Measurements from ENCODE around the gene MAF.

Gene MAF

DNA sequence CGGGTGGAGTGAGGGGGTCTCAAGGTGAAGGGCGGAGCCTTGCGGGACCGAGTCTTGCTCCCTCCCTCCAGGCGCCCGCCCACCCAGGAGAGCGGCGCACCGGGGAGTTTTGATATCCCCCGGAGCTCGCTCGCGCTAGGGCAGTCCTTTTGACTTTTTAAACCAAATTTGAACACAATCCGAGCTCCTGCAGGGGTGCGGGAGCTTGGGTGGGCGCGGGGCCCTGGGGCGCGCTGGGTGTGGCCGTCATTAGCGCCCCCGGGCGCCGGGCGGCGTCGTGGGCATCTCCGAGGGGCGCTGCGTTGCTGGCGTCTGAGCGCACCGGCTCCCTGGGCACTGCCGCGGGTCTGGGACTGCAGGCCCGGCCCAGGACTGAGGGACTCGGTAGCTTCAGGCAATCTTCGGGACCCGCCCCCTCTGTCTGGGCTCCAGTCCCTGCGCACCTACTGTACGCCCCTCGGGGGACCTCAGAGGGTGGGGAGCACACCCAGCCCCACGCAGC lies 10.9 kb downstream of the MAF start:
- no peak for DNase-seq (ENCODE audit: low read depth in 2 of 2)

- no peak for DNase-seq (ENCODE audit: low read depth in 2 of 2)
Measured at GRCh38 chr16:79587897-79588296, 12.6 kb downstream of the MAF start.

DNA sequence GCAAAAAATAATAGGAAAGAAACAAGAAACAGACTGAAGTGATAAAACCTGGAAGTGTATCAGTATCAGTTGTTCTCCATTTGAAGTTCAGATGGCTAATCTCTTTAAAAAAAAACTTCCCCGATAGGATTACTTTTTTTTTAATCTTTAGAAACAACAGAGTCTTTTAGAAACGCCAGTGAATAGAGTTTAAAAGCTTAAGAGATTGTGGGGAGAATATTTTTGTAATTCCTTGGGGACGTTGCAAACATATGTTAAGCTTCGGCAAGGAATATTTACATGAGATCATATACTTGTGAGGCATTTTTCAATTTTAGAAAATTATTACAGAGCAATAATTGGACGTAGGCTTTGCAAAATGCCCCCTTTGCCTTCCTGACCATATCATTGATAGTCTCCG lies 13.2 kb downstream of the MAF start:
- DNase-seq (ENCODE audit: low read depth in 2 of 2), result no peak

GRCh38 chr16:79582789-79583188 lies 17.7 kb downstream of the MAF start:
- DNase-seq (ENCODE audit: low read depth in 2 of 2), result no peak

- DNase-seq (ENCODE audit: low read depth in 2 of 2), result no peak
Measured at GRCh38 chr16:79580453-79581191, 19.9 kb downstream of the MAF start.

DNA sequence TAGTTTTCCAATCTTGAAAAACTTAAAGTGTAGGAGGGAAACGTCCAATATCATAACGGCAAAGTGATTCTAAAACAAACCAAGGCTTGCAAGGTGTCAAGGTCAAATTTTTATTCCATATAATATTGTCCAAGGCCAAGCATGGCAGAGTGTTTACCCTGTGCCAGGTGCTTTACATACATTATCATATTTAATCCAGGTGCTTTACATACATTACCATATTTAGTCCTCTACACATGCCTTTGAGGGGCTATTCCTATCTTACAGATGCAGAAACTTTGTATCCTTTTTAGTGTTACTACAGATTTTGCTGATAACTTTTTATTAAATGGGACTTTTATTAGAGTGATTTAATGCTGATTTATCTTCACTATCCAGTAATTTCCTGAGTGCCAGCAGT lies 23.9 kb downstream of the MAF start:
- no peak for DNase-seq (ENCODE audit: low read depth in 2 of 2)

DNA sequence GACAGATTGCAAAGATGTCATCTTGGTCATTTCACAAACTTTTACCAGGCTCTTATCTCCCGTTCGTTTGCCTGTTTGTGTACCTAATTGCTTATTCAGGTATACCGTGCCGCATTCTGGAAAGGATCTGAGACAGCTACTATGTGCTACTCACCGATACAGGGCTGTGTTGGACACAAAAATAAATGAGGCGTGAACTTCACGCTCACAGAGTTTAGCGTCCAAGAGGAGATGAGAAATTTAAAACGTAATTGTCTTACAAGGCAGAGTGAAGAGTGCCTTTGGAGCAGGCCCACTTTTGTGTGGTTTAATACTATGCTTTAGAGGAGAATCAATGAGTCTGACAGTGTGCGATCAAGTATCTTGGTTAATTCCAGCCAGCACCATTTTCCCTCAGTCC lies 26.7 kb downstream of the MAF start:
- no peak for DNase-seq (ENCODE audit: low read depth in 2 of 2)

- no peak for DNase-seq (ENCODE audit: low read depth in 2 of 2)
Measured at GRCh38 chr16:79573071-79573470, 27.5 kb downstream of the MAF start.

DNA sequence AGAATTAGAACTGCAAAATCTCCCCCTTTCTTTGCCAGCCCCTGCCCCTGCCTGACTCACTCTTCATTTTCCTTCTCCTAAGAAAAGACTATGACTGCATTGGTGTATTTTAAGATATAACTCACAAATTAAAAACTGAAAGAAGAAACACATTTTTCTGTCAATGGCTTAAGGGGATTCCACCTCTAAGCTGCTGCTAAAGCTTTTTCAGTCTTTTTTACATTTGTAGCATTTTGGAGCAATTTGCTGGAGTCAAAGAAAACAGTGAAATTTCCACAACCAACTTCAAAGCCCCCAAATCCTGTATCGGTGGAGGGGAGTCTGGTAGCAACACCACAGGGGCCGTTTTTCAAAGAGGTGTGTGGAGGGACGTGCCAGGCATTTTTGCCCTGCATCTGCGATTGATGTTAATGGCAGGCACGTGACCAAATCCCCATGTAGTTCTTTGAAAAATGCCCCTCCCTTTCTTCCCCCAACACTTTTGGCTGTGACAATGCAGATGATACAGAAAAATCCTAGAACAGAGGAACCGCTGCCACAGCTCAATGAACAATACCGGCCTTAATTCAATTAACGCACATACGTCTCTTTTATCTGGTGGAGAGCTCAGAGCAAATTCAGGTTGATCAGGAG lies 28.5 kb downstream of the MAF start:
- no peak for DNase-seq (ENCODE audit: low read depth in 2 of 2)

DNA sequence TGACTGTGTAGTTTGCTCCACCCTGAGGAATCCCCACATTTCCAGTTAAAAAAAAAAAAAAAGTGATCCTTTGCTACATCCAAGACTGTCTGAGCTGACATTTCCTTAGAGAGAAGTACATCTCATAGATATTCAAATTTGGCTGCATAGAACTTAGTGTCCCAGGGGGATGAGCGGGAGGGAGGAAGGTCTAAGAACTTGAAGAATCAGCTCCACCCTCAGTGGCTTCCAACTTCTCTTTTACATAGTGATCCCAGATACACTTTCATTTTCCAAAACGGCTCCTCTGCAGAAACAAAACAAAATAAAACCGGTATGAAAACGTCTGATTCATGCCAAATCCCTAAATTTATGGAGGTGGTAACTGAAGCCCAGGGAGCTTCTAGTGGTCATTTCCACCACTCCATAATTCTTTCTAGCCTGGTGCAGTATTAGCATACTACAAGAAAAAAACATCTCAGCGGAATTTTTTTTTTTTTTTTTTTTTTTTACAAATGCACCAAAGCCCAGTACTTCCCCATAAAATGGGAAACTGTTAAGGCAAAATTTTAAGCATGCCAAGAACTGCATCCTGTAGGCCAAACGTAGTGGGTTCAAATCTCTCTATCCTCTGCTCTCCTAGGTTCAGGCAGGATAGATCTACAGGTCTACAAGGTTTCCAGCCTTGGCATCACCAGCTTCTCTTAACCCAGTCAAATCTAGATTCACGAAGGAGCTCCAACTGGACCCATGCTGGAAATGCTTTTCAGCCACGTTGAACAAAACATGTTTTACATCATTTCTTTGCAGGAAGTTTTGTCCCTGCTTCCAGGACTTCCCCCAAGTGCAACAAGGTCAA lies 29.3 kb downstream of the MAF start:
- DNase-seq (ENCODE audit: low read depth in 2 of 2), result no peak

DNA sequence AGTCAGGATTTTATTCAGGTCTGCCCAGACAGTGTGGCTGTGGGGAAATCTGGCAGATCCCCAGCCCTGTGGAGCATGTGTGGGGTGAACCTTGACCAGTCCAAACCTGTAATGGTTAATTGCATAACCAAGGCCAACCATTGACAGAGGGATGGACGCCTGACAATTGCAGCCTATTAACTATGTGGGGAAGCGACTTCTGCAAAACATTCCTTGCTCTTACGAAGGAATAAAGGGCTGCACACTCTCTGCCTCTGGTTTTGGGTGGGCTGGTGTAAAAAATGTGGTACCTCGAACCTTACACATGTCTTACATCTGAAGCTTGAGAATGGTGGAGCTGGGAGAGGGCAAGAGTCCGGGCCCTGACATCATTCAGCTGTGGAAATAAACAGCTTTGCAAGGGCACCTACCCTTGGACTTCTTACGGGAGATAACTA lies 35.8 kb downstream of the MAF start:
- no peak for DNase-seq (ENCODE audit: low read depth in 2 of 2)

- no peak for DNase-seq (ENCODE audit: low read depth in 2 of 2)
Measured at GRCh38 chr16:79563921-79564320, 36.6 kb downstream of the MAF start.

- no peak for DNase-seq (ENCODE audit: low read depth in 2 of 2)
Measured at GRCh38 chr16:79562166-79562823, 38.2 kb downstream of the MAF start.

DNA sequence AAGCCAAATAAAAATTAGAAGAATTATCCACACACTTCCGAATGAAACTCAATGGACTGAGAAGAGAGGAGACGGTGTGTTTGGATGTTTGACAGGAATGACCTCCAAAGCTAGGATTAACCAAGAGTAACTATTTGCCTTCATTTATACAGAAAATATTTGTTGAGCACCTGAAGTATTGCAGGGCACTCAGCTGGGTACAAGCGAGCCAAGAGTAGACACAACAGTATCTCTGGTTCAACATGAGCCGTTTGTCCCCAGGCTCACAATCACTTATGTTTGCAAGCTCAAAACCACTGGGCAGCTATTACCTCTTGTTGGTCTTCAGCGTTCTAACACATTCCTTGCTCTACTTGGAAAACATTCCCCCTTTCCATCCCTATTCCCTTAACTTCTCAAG lies 38.8 kb downstream of the MAF start:
- DNase-seq (ENCODE audit: low read depth in 2 of 2), result no peak

- no peak for DNase-seq (ENCODE audit: low read depth in 2 of 2)
Measured at GRCh38 chr16:79560923-79561322, 39.6 kb downstream of the MAF start.

DNA sequence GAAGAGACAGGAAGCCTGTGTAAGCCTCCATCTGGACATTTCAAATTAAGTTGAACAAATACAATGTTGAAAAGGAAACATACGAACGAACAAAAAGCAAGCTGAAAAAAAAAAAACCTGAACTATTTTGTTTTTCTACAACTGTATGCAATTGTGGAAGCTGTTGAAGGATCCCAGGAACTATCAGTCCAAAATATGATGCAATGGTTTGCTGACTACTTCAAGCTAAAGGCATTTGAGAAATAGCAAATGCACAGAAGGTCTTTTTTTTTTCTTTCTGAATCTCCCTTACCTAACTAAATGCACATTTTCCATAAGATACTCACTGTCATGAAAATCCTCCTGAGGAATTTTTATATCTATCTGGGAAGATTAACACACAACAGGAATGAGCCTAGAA lies 40.2 kb downstream of the MAF start:
- DNase-seq (ENCODE audit: low read depth in 2 of 2), result no peak

DNA sequence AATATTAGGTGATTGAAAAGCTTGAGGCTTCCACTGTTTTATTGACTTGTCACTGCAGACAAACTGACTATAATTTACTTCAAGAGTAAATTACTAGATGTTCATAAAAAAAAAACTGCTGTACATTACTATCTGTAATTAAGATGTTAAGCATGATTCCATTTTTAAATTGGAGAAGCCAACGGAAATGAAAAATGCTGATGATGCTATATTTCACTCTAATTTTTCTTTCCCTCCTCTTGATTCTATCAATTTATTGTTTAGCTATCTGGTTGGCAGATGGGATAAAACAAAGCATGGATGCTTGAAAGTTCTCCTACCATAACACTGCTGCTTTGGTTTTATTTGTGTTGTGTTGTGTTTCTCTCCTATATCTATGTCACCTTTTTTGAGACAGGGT lies 41.0 kb downstream of the MAF start:
- no peak for DNase-seq (ENCODE audit: low read depth in 2 of 2)

DNA sequence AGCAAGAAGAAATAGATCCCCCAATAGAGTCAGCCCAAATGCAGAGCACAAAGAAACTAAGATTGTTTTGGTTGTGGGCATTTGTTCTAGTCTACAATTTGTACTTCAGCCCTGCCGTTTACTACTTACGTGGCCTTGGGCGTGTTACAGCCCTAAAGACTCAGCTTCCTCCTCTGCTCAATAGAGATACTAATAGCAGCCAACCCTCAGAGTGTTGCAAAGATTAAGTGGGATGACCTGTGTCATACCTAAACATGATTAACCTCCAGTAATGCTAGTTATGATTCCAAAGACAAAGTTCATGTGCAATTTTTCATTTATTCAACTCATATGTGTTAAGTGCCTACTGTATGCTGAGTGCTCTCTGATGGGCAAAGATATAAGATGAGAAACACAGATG lies 43.1 kb downstream of the MAF start:
- no peak for DNase-seq (ENCODE audit: low read depth in 2 of 2)

GRCh38 chr16:79554912-79555311 lies 45.6 kb downstream of the MAF start:
- no peak for DNase-seq (ENCODE audit: low read depth in 2 of 2)

- no peak for DNase-seq (ENCODE audit: low read depth in 2 of 2)
Measured at GRCh38 chr16:79550373-79550772, 50.2 kb downstream of the MAF start.

DNA sequence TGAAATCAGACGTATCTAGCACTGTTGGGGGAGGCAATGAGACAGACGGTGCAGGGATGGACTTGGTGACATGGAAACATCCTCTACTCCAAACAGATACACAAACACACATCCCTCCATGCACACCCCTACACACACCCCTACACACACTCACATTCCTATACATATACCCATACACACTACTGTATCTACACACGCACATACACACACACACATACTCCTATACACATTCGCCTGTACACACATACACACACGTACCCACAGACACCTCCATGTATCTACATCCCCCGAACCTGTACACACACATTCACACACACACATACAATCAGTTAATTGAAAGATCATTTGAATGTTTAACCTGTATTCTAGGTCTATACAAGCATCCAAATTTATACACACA lies 53.5 kb downstream of the MAF start:
- no peak for DNase-seq (ENCODE audit: low read depth in 2 of 2)

Data from stimulated activated CD8-positive, alpha-beta memory T cell treated with anti-CD3 and anti-CD28 coated beads, Interleukin-7, amount 100 ng/mL, for 1 hour (primary cell).